ENCODE results near the gene PIP5K1A.

PIP5K1A gene

DNA sequence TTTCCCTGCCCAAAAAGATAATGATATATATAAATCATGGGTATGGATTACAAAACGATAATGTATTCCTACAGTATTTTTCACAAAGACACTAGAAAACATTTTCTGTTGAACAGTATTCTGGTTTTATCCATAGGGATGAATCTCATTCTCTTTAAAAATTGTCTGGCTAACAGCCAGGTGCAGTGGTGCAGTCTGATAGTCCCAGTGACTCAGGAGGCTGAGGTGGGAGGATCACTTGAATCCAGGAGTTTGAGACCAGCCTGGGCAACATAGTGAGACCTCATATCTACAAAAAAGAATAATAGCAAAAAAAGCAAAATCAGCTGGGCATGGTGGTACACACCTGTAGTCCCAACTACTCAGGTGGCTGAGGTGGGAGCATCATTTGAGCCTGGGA, 23.3 kb downstream of the PIP5K1A start:
- H3K36me3 ChIP-seq (ENCODE audit: insufficient read depth, low read length): peaks cover 44% of the 10 kb centered on the region
- H3K4me3 ChIP-seq (ENCODE audit: low read length): no peak overlapping the region
- 0 out of 2 replicates have a peak, but pooled peaks cover 5% of the 10 kb centered on the region for H3K4me1 ChIP-seq (ENCODE audit: insufficient read depth, low read length)
- WGBS: no CpG with 5 or more reads among the region's 1 CpG
- no peak overlapping the region for H3K9ac ChIP-seq (ENCODE audit: low read depth, low read length)
- H3K27ac ChIP-seq (ENCODE audit: low read depth, low read length): no peak overlapping the region
- H3K27me3 ChIP-seq (ENCODE audit: insufficient read depth, low read length): no peaks in the 10 kb centered on the region
- no peaks in the 10 kb centered on the region for H3K9me3 ChIP-seq (ENCODE audit: insufficient read depth, low read depth, low read length)

DNA sequence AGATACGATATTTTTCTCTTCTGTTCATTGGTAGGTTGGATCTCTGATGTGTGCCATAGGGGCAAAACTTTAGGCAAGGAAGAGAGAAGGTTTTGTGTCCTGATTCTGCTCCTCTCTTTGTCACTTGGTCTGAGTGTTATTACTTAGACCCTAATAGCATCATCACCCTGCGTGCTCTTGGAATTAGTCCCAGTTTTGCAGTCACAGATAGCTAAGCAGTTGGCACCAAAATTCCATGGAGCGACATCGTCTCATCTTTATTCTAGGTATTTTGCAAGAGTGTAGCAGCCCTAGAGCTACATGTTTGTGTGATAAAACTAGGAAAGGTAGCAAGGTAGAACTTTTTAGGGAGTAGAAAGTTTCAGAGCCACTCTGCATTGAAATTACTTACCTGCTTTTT, 23.8 kb downstream of the PIP5K1A start:
- WGBS: 97% methylated on average over 3 of the region's 4 CpGs
- 0 out of 2 replicates have a peak, but pooled peaks cover 5% of the 10 kb centered on the region for H3K4me1 ChIP-seq (ENCODE audit: insufficient read depth, low read length)
- no peak overlapping the region for H3K9ac ChIP-seq (ENCODE audit: low read depth, low read length)
- no peak overlapping the region for H3K27ac ChIP-seq (ENCODE audit: low read depth, low read length)
- no peaks in the 10 kb centered on the region for H3K27me3 ChIP-seq (ENCODE audit: insufficient read depth, low read length)
- H3K36me3 ChIP-seq (ENCODE audit: insufficient read depth, low read length): peaks cover 48% of the 10 kb centered on the region
- H3K4me3 ChIP-seq (ENCODE audit: low read length): no peak overlapping the region
- H3K9me3 ChIP-seq (ENCODE audit: insufficient read depth, low read depth, low read length): no peaks in the 10 kb centered on the region

DNA sequence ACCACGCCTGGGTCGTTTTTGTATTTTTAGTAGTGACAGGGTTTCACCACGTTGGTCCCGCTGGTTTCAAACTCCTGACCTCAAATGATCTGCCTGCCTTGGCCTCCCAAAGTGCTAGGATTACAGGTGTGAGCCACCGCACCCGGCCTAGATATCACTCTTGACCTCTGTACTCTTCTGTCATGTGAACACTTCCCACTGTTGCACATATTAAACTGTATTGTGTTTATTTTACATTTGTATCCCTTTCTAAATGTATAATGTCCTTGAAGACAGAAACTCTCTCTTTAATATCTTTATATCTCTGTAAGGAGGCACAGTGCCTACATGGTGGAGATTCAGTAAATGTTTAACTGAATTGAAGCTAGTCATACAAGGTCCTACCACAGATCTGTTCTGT, 36.9 kb downstream of the PIP5K1A start:
- Histone ChIP-seq H3K9me3 (ENCODE audit: insufficient read depth, low read depth, low read length) (no peaks in the 10 kb centered on the region), H3K36me3 (ENCODE audit: insufficient read depth, low read length) (peaks cover 98% of the 10 kb centered on the region), H3K9ac (ENCODE audit: low read depth, low read length) (no peak overlapping the region), H3K4me3 (ENCODE audit: low read length) (no peak overlapping the region), H3K27ac (ENCODE audit: low read depth, low read length) (no peak overlapping the region), H3K4me1 (ENCODE audit: insufficient read depth, low read length) (no peaks in the 10 kb centered on the region), H3K27me3 (ENCODE audit: insufficient read depth, low read length) (no peaks in the 10 kb centered on the region)
- 89% methylated on average over 6 of the region's 6 CpGs for WGBS

DNA sequence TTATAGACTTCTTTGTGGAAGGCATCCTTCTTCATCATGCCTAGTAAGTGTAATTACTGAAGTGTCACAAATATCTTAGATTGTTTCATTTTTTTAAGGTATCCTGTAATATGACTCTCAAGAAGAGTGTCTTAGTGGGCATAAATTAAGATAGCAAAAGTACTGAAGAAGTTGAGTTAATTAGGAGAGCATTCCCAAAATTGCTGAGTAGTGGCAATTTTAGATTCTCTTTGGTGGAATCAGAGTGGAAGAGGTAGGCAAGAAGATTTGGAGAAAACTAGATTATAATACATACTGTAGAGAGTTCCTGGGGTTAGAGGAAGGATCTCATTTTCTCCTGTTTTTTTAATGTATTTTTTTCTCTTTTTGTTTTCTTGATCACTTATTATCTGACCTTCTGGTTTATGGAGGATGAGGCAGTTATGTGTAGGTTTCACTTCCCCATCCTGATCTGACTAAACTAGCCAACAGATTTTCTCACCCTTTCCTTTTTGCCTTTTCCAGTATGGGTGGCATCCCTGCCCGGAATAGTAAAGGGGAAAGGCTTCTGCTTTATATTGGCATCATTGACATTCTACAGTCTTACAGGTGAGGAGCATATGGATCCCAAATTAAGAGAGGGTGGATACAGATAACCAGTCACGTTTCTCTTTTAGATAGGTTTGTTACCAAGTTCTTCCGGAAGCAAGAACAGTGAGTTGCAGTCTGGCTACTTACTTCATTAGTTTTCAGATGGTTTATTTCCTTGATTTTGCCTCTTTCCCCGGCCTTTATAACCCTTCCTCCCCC, 39.5 kb downstream of the PIP5K1A start:
- Histone ChIP-seq H3K4me3 (ENCODE audit: low read length) (no peak overlapping the region), H3K9ac (ENCODE audit: low read depth, low read length) (no peak overlapping the region), H3K36me3 (ENCODE audit: insufficient read depth, low read length) (peaks cover 98% of the 10 kb centered on the region), H3K4me1 (ENCODE audit: insufficient read depth, low read length) (no peaks in the 10 kb centered on the region), H3K27ac (ENCODE audit: low read depth, low read length) (no peak overlapping the region), H3K27me3 (ENCODE audit: insufficient read depth, low read length) (no peaks in the 10 kb centered on the region), H3K9me3 (ENCODE audit: insufficient read depth, low read depth, low read length) (no peaks in the 10 kb centered on the region)
- WGBS: 89% methylated on average over 4 of the region's 4 CpGs

DNA sequence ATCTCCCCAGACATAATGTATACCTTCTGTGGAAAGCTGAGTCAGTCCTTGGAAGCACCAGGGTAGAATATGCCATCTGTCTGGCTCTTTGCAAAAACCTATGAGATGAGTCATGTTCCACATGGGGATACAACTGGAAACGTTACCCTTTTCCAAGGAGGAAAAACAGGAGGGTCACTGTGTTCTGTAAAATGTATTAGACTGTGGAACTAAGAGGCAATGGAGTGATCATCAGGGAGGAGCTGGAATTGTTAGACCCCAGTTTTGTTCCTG, 40.1 kb downstream of the PIP5K1A start:
- no peaks in the 10 kb centered on the region for H3K27me3 ChIP-seq (ENCODE audit: insufficient read depth, low read length)
- no peak overlapping the region for H3K4me3 ChIP-seq (ENCODE audit: low read length)
- H3K36me3 ChIP-seq (ENCODE audit: insufficient read depth, low read length): peaks cover 98% of the 10 kb centered on the region
- H3K27ac ChIP-seq (ENCODE audit: low read depth, low read length): no peak overlapping the region
- H3K9ac ChIP-seq (ENCODE audit: low read depth, low read length): no peak overlapping the region
- WGBS: 92% methylated on average over 1 of the region's 1 CpG
- H3K9me3 ChIP-seq (ENCODE audit: insufficient read depth, low read depth, low read length): no peaks in the 10 kb centered on the region
- no peaks in the 10 kb centered on the region for H3K4me1 ChIP-seq (ENCODE audit: insufficient read depth, low read length)

DNA sequence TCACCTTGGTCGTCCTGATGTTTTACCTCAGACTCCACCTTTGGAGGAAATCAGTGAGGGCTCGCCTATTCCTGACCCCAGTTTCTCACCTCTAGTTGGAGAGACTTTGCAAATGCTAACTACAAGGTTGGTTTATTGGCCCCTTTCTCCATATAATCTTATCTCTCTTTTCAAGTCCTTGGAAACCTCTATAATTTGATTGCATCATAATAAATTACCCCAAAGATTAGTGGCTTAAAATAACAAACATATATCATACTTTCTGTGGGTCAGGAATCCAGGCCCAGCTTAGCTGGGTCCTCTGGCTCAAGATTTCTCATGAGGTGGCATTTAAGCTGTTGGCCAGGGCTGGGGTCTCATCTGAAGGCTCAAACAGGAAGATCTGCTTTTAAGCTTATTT, 44.1 kb downstream of the PIP5K1A start:
- Histone ChIP-seq H3K9ac (ENCODE audit: low read depth, low read length) (no peak overlapping the region), H3K27me3 (ENCODE audit: insufficient read depth, low read length) (no peaks in the 10 kb centered on the region), H3K27ac (ENCODE audit: low read depth, low read length) (no peak overlapping the region), H3K4me3 (ENCODE audit: low read length) (no peak overlapping the region), H3K4me1 (ENCODE audit: insufficient read depth, low read length) (no peaks in the 10 kb centered on the region), H3K9me3 (ENCODE audit: insufficient read depth, low read depth, low read length) (no peaks in the 10 kb centered on the region), H3K36me3 (ENCODE audit: insufficient read depth, low read length) (peaks cover 98% of the 10 kb centered on the region)
- WGBS: 98% methylated on average over 2 of the region's 2 CpGs

DNA sequence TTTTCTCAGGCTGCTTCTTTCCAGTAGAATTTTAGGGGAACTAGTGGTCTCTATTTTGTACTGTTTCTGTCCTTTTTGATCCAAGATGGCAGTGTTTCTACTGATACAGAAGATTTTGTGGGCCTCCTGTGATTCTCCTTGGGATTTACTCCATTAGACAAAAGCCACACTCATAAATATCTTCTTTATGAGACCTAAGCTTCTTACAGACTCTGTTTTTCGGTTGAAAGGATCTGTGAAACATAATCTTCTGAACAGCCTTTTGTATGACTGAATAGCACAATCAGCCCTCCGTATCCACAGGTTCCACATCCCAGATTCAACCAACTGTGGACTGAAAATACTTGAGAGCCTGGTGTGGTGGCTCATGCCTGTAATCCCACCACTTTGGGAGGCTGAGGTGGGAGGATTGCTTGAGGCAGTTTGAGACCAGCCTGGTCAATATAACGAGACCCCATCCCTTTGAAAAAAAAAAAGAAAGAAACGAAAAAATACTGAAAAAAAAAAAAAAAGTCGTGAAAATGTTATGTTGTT, 45.4 kb downstream of the PIP5K1A start:
- H3K36me3 ChIP-seq (ENCODE audit: insufficient read depth, low read length): peaks cover 98% of the 10 kb centered on the region
- no peak overlapping the region for H3K4me3 ChIP-seq (ENCODE audit: low read length)
- WGBS: 96% methylated on average over 4 of the region's 5 CpGs
- no peaks in the 10 kb centered on the region for H3K4me1 ChIP-seq (ENCODE audit: insufficient read depth, low read length)
- no peak overlapping the region for H3K27ac ChIP-seq (ENCODE audit: low read depth, low read length)
- H3K9ac ChIP-seq (ENCODE audit: low read depth, low read length): no peak overlapping the region
- no peaks in the 10 kb centered on the region for H3K9me3 ChIP-seq (ENCODE audit: insufficient read depth, low read depth, low read length)
- H3K27me3 ChIP-seq (ENCODE audit: insufficient read depth, low read length): no peaks in the 10 kb centered on the region

DNA sequence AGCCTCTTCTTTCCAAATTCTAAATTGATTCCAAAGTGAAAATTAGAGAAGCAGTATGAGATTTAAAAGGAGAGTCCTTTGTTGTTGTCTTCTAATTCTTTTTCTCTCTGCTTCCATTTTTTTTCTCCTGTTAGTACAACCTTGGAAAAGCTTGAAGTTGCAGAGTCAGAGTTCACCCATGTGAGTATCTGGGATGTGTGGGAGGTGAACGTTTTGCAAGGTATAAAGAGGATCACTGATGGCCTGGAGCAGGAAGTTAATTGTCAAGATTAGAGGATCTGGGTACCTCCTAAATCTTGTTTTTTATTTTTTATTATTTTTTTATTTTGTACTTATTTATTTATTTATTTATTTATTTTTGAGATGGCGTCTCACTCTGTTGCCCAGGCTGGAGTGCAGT, 48.4 kb downstream of the PIP5K1A start:
- Histone ChIP-seq H3K4me1 (ENCODE audit: insufficient read depth, low read length) (no peaks in the 10 kb centered on the region), H3K9me3 (ENCODE audit: insufficient read depth, low read depth, low read length) (no peaks in the 10 kb centered on the region), H3K9ac (ENCODE audit: low read depth, low read length) (no peak overlapping the region), H3K27me3 (ENCODE audit: insufficient read depth, low read length) (no peaks in the 10 kb centered on the region), H3K36me3 (ENCODE audit: insufficient read depth, low read length) (peaks cover 86% of the 10 kb centered on the region), H3K27ac (ENCODE audit: low read depth, low read length) (no peak overlapping the region), H3K4me3 (ENCODE audit: low read length) (no peak overlapping the region)
- 88% methylated on average over 2 of the region's 2 CpGs for WGBS

DNA sequence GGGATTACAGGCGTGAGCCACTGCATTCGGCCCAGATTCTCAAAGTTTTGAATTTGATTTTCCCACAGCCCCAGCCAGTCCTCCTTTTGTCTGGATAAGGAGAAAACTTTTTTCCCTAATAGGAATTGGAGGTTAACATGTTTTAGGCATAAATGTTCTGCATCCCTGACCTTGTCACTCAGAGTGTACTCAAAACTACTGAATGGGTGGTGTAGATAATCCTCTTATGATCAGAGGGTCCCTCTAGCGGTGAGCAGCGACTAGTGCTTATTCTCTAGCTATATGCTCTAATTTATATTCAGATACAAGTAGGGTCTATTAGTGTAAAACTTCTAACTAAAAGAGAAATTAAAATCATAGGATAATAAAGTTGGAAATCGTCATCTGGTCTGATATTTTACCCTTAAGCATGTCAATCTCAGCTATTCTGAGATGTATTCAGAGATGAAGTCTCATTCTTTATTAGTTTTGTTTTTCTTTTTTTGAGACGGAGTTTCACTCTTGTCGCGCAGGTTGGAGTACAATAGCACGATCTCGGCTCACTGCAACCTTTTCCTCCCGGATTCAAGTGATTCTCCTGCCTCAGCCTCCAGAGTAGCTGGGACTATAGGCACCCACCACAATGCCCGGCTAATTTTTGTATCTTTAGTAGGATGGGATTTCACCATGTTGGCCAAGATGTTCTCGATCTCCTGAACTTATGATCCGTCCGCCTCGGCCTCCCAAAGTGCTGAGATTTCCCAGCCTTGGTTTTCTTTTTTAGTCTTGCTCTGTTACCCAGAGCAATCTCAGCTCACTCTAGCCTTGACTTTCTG, 53.5 kb downstream of the PIP5K1A start:
- WGBS: 83% methylated on average over 15 of the region's 16 CpGs
- Histone ChIP-seq H3K9me3 (ENCODE audit: insufficient read depth, low read depth, low read length) (no peaks in the 10 kb centered on the region), H3K36me3 (ENCODE audit: insufficient read depth, low read length) (peaks cover 36% of the 10 kb centered on the region)

DNA sequence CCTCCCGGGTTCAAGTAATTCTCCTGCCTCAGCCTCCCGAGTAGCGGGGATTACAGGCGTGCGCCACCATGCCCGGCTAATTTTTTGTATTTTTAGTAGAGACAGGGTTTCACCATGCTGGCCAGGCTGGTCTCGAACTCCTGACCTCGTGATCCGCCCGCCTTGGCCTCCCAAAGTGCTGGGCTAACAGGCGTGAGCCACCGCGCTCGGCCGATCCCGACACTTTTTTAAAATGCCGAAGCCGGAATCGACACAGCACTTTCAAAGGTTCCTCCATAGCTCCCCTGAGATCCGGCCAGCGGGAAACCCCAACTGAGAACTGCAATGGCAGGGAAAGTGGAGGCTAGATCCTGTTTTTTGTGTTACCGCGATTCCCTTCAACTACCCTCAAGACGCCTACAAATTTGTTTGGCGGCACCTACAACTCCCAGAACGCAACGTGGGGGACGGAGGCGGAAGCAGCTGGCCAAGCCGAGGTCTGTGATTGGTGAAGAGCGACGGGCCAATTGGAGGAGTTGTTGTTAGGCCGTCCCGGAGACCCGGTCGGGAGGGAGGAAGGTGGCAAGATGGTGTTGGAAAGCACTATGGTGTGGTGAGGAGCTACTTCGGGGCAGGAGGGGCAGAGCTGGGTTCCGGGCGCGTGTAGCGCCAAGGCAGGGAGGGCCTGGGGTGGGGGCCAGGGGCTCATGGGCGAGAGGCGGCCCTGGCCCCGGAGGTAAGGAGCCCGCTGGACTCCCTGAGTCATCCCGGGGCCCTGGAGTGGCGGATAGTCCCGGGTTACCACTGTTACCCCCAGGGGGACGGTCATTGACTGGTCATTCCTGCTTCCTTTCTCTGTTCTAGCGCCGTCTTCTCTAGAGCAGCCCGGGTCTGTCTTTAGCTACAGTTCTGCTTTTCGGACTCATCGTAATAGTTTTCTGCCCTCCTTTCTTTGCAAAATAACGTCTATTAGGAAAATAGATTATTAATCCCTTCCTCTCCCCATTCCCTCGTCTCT, 56.2 kb downstream of the PIP5K1A start, which contains the start of gene PSMD4:
Gene PSMD4, plus strand, starts transcription at position 518 of the 997 bp plus-strand sequence. Its CDS starts 49 bp downstream, at position 567.
- Histone ChIP-seq H3K4me1 (ENCODE audit: insufficient read depth, low read length) (peaks cover 6% of the 10 kb centered on the region; the same call in 1 of the 2 replicates), H3K9ac (ENCODE audit: low read depth, low read length) (peak within 1 kb of the TSS; percentile 93), H3K36me3 (ENCODE audit: insufficient read depth, low read length) (peaks cover 14% of the 10 kb centered on the region), H3K27me3 (ENCODE audit: insufficient read depth, low read length) (no peaks in the 10 kb centered on the region), H3K27ac (ENCODE audit: low read depth, low read length) (peak within 1 kb of the TSS; percentile 78), H3K9me3 (ENCODE audit: insufficient read depth, low read depth, low read length) (no peaks in the 10 kb centered on the region), H3K4me3 (ENCODE audit: low read length) (peak within 1 kb of the TSS; percentile 98)
- WGBS: 31% methylated on average over 56 of the region's 56 CpGs

More for the DNA sequence above, 53.5 kb downstream of the PIP5K1A start:
- Histone ChIP-seq H3K27ac (ENCODE audit: low read depth, low read length) (no peak overlapping the region), H3K4me3 (ENCODE audit: low read length) (no peak overlapping the region), H3K27me3 (ENCODE audit: insufficient read depth, low read length) (no peaks in the 10 kb centered on the region), H3K9ac (ENCODE audit: low read depth, low read length) (no peak overlapping the region), H3K4me1 (ENCODE audit: insufficient read depth, low read length) (peaks cover 6% of the 10 kb centered on the region; the same call in 1 of the 2 replicates)
